MCF 10A (cell line): ENCODE data around the gene RNF213. TPM values are rescaled to one million over a fixed set of nuclear protein-coding genes. Genes with fewer than 3 reads are reported as not detected.
A peak's percentile ranks its signal among the peaks of the same experiment; 100 is the strongest.

Source experiments
- BruUV-seq: library from RNA; stranded (reverse); fragments of 400-500 nt; replicated peaks from 2 replicates; lab custom pipeline; 2021; lab: Mats Ljungman, UMichigan
- CTCF ChIA-PET: fragments of 300-600 bp; sonication (Branson Sonifier 250); formaldehyde crosslinking; extraction: SDS; loops from one replicate; lab custom pipeline; 2021; ENCODE audit warnings: antibody characterized with exemption, inconsistent platforms; lab: Yijun Ruan, JAX
- POLR2A ChIA-PET: fragments of 300-600, 350-650 bp; sonication (Branson Sonifier 250); formaldehyde crosslinking; extraction: SDS; loops from one replicate; lab custom pipeline; 2020; ENCODE audit warnings: antibody characterized with exemption, inconsistent platforms; lab: Yijun Ruan, JAX
- DNase-seq: peaks from one replicate; pipeline ENCODE4 v3.0.0-alpha.2; 2018; ENCODE audit not compliant: unreplicated experiment
- H3K27ac Mint-ChIP-seq: one replicate; pipeline ENCODE4 v1.8.0; 2022; ENCODE audit warnings: mild to moderate bottlenecking, low read depth, mixed read lengths; ENCODE audit not compliant: unreplicated experiment
- H3K27me3 Mint-ChIP-seq: one replicate; pipeline ENCODE4 v1.8.0; 2022; ENCODE audit warnings: mixed read lengths; ENCODE audit not compliant: insufficient read depth, unreplicated experiment
- H3K36me3 Mint-ChIP-seq: one replicate; pipeline ENCODE4 v1.8.0; 2022; ENCODE audit warnings: mild to moderate bottlenecking, moderate library complexity, mixed read lengths; ENCODE audit not compliant: insufficient read depth, unreplicated experiment
- H3K4me1 Mint-ChIP-seq: one replicate; pipeline ENCODE4 v1.8.0; 2022; ENCODE audit warnings: mixed read lengths; ENCODE audit not compliant: insufficient read depth, unreplicated experiment
- H3K4me3 Mint-ChIP-seq: one replicate; pipeline ENCODE4 v1.8.0; 2022; ENCODE audit warnings: mild to moderate bottlenecking, moderate library complexity, mixed read lengths; ENCODE audit not compliant: unreplicated experiment
- H3K9me3 Mint-ChIP-seq: one replicate; pipeline ENCODE4 v1.8.0; 2022; ENCODE audit warnings: mixed read lengths; ENCODE audit not compliant: unreplicated experiment
- intact Hi-C: fragments of 100-400 bp; cut with micrococcal nuclease; formaldehyde crosslinking; loops from 2 replicates; pipeline ENCODE4 v1.14.1; 2022
- total RNA-seq: library from RNA; stranded (reverse); gene quantifications from 2 replicates; pipeline ENCODE4 v1.2.3, GENCODE V29; 2022
- TF ChIP-seq, protein P1 (sequence below): fragments of 200-600 bp; IDR thresholded peaks from one replicate; pipeline ENCODE4 v1.8.0; 2022; ENCODE audit warnings: antibody characterized with exemption, mild to moderate bottlenecking; ENCODE audit not compliant: unreplicated experiment

RNF213 gene
- total RNA-seq, 1 experiment from 2014 or later: 50.5 TPM

DNA sequence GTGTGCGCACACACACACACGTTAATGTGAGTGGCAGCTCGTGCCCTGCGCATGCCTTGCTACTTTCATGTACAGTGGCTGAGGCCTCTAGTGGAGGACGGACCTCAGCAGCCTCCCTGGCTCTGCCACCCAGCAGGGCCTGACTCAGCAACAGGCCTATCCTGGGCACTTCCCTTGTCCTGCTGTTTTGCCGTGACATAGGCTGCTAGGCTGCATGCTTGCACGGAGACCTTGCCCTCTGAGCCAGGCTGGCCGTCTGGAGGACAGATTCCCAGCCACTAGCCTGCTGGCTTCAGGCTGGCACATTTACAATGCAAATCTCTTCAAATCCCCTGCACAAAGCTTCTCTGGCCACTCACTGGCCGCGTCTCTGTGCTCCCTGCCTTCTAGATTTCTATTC lies 9.5 kb downstream of the RNF213 start:
- ChIA-PET CTCF (interaction anchor here (1.0 kb wide), 1 partner anchor 18 kb away, joined by 3 read pairs; no protein-coding TSS in a partner anchor), POLR2A (interaction anchor here (1.1 kb wide), 1 partner anchor 26 kb away, joined by 3 read pairs; no protein-coding TSS in a partner anchor)
- Mint-ChIP-seq H3K4me3 (no peak overlapping the region), H3K27ac (no peak overlapping the region), H3K36me3 (peaks cover 22% of the 10 kb centered on the region), H3K4me1 (no peaks in the 10 kb centered on the region), H3K27me3 (no peaks in the 10 kb centered on the region), H3K9me3 (no peaks in the 10 kb centered on the region)
- DNase-seq: no peak
- intact Hi-C loops: no loop called here
- no TSS peak for BruUV-seq
- TF ChIP-seq, protein P1, sequence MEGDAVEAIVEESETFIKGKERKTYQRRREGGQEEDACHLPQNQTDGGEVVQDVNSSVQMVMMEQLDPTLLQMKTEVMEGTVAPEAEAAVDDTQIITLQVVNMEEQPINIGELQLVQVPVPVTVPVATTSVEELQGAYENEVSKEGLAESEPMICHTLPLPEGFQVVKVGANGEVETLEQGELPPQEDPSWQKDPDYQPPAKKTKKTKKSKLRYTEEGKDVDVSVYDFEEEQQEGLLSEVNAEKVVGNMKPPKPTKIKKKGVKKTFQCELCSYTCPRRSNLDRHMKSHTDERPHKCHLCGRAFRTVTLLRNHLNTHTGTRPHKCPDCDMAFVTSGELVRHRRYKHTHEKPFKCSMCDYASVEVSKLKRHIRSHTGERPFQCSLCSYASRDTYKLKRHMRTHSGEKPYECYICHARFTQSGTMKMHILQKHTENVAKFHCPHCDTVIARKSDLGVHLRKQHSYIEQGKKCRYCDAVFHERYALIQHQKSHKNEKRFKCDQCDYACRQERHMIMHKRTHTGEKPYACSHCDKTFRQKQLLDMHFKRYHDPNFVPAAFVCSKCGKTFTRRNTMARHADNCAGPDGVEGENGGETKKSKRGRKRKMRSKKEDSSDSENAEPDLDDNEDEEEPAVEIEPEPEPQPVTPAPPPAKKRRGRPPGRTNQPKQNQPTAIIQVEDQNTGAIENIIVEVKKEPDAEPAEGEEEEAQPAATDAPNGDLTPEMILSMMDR: no peak

DNA sequence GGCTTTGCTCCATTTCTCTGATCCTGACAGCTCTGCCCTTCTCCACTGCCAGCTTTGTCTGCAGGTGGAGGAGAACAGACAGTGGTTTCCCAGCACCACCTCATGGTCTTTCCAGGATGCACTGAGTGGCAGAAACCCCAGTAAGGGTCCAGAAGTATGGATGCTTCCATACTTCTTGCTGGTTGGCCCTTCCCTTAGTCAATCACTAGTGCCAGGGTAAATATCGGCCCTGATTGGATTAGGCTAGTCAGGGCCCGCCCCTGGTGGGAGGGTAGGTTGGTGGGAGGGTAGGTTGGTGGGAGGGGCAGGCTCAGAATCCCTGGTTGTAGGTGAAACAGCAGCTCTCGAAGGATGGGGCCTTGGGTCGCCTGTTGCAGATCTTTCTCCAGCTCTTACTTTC lies 10.2 kb downstream of the RNF213 start:
- H3K27me3 Mint-ChIP-seq: no peaks in the 10 kb centered on the region
- H3K4me1 Mint-ChIP-seq: no peaks in the 10 kb centered on the region
- no peak overlapping the region for H3K4me3 Mint-ChIP-seq
- intact Hi-C loops: no loop called here
- no peaks in the 10 kb centered on the region for H3K9me3 Mint-ChIP-seq
- peak; percentile 58 for DNase-seq
- TF ChIP-seq, protein P1: no peak
- CTCF ChIA-PET: interaction anchor here (0.6 kb wide), 1 partner anchor 169 kb away, joined by 3 read pairs; the partner anchor contains the start of gene GAA
- peaks cover 19% of the 10 kb centered on the region for H3K36me3 Mint-ChIP-seq
- POLR2A ChIA-PET: interaction anchor here (1.1 kb wide), 1 partner anchor 26 kb away, joined by 3 read pairs; no protein-coding TSS in a partner anchor
- no peak overlapping the region for H3K27ac Mint-ChIP-seq
- no TSS peak for BruUV-seq

DNA sequence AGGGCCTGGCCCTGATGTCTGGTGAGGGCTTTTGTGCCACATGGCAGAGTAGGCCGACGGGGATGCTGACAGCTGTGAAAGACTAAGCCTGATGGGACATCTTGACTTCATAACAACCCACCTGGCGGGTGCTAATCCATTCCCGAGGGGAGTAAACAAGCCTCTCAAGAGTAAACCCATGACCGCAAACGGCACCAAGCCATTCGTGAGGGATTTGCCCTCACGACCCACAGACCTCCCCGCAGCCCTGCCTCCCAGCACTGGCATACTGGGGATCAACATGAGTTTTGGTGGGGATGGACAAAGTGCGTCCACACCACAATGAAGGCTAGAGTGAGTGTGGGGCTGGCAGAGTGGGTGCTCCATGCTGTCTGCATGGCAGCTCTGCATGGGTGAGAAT lies 11.7 kb downstream of the RNF213 start:
- Mint-ChIP-seq H3K36me3 (peaks cover 15% of the 10 kb centered on the region), H3K4me3 (no peak overlapping the region), H3K9me3 (no peaks in the 10 kb centered on the region), H3K4me1 (peaks cover 6% of the 10 kb centered on the region), H3K27me3 (no peaks in the 10 kb centered on the region), H3K27ac (no peak overlapping the region)
- TF ChIP-seq, protein P1: no peak
- ChIA-PET CTCF (no interaction called here), POLR2A (no interaction called here)
- intact Hi-C loops: no loop called here
- no peak for DNase-seq
- no TSS peak for BruUV-seq

DNA sequence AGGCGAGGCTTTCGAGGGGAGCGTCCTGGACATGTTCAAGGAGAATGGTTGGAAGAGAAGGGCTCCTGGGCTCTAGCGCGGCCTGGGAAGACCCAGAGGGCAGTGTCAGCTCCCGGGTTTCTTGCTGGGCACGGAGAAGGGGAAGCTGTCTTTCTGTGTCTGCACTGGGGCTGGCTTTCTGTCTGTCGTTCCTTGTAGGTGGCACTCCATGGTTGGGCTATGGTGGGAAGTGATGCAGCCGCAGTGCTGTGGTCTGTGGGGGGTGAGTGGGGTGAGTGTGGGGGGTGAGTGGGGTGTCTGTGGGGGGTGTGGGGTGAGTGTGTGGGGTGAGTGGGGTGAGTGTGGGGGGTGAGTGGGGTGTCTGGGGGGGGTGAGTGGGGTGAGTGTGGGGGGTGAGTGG lies 13.7 kb downstream of the RNF213 start:
- H3K27me3 Mint-ChIP-seq: no peaks in the 10 kb centered on the region
- no peak overlapping the region for H3K4me3 Mint-ChIP-seq
- no peak for DNase-seq
- no peaks in the 10 kb centered on the region for H3K9me3 Mint-ChIP-seq
- peaks cover 20% of the 10 kb centered on the region for H3K36me3 Mint-ChIP-seq
- TF ChIP-seq, protein P1: no peak
- intact Hi-C loops: no loop called here
- CTCF ChIA-PET: no interaction called here
- H3K27ac Mint-ChIP-seq: no peak overlapping the region
- H3K4me1 Mint-ChIP-seq: peaks cover 25% of the 10 kb centered on the region
- POLR2A ChIA-PET: no interaction called here
- BruUV-seq: no TSS peak
